Measurements from ENCODE around the gene WEE1. TPM values are rescaled to one million over a fixed set of nuclear protein-coding genes. Genes with fewer than 3 reads are reported as not detected.
"Not testable (repeated sequence)": the region's sequence is repeated elsewhere in the genome, so short reads cannot be mapped to it uniquely, and the experiment has no call there.

WEE1 gene
- total RNA-seq, 1 donor = 23.7 TPM

DNA sequence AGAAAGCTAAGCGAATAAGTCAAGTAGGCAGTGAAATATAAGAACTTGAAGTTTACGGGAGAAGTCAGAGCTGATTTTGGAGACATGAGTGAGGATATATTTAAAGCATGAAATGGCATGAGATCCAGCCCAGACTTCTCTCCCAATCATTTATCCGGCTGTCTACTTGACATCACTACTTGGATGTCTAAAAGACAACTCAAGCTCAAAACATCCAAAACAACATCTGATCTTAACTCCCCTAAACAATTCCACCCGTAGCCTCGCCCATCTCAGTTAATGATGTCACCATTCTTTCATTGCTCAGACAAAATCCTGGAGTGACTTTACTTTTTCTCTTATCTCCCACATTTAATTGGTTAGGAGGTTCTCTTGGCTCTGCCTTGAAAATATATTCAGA, 44.5 kb downstream of the WEE1 start:
- DNase-seq (ENCODE audit: low read depth in 2 of 3, low spot score in 2 of 3) = no peak

DNA sequence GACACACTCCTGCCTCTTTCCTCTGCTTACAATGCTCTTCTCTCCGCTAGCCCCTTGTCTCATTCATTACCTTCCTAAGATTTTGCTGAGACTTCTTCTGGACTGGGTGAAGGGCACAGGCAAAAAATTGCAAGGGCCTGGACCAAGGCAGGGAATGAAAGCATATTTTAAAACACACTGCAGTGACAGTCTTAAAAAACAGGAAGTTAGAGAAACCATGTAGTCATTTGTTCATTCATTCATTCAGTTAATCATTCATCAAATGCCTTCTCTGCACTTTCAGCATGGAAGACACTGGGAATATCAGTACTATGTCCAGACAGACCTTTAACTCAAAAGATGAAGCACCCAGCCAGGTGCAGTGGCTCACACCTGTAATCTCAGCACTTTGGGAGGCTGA, 45.5 kb downstream of the WEE1 start:
- DNase-seq (ENCODE audit: low read depth in 2 of 3, low spot score in 2 of 3) = no peak

DNA sequence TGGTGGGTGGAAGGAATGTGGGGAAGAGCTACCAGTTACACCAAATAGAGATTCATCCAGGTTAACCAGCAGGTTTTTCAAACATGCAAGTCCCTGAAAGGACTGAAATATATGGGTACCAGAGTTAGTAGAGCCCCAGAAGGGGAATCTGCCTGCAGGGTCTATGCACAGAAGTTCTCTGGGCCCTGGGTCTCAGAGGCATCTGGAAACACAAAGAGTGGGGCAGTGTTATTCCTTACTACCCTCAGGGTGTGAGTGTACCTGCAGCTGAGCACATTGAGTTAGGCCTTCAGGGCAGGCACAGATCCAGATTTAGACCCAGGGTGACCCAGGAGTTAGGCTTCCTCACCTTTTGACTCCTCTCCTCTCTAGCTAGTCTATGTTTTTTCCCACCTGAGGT, 46.5 kb downstream of the WEE1 start:
- no peak for DNase-seq (ENCODE audit: low read depth in 2 of 3, low spot score in 2 of 3)

DNA sequence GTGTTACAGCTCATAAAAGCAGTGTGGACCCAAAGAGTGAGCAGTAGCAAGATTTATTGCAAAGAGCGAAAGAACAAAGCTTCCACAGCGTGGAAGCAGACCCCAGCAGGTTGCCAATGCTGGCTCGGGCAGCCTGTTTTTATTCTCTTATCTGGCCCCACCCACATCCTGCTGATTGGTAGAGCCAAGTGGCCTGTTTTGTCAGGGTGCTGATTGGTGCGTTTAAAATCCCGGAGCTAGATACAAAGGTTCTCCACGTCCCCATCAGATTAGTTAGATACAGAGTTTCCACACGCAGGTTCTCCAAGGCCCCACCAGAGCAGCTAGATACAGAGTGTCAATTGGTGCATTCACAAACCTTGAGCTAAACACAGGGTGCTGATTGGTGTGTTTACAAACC, 48.9 kb downstream of the WEE1 start:
- not testable (repeated sequence) for DNase-seq (ENCODE audit: low read depth in 2 of 3, low spot score in 2 of 3)

DNA sequence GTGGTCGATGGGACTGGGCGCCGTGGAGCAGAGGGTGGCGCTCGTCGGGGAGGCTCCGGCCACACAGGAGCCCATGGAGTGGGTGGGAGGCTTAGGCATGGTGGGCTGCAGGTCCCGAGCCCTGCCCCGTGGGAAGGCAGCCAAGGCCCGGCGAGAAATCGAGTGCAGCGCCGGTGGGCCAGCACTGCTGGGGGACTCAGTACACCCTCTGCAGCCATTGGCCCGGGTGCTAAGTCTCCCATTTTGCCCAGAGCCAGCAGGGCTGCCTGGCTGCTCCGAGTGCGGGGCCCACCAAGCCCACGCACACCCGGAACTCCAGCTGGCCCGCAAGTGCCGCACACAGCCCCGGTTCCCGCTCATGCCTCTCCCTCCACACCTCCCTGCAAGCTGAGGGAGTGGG, 49.6 kb downstream of the WEE1 start:
- DNase-seq (ENCODE audit: low read depth in 2 of 3, low spot score in 2 of 3) = not testable (repeated sequence)

DNA sequence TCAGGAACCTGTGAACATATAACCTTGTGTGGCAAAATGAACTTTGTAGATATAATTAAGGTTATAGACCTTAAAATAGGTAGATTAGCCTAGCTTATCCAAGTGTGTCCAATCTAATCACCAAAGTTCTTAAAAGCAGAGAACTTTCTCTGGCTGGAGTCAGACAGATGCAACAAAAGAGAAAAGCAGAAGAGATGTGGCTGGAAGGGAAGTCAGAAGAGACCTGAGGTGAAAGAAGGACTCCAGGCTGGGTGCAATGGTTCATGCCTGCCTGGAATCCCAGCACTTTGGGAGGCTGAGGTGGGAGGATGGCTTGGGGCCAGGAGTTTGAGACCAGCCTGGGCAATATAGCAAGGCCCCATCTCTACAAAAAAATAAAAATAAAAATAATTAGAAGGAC, 51.0 kb downstream of the WEE1 start:
- DNase-seq (ENCODE audit: low read depth in 2 of 3, low spot score in 2 of 3) = no peak

DNA sequence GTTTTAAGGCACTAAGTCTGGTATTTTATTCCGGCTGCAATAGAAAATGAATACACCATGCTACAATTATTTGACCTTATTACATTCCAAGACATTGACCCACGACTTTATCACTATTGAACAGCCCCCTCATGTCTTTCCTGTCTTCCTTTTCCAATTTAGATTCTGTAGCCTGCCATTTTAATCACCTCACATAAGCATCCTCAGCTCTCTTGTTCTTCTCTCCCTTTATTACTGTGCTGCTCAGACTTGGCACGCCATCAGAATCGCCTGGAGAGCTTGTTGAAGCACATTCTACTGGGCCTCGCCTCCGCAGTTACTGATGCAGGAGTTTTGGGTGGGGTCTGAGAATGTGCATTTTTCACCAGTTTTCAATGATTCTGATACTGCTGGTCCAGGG, 51.7 kb downstream of the WEE1 start:
- DNase-seq (ENCODE audit: low read depth in 2 of 3, low spot score in 2 of 3) = no peak

DNA sequence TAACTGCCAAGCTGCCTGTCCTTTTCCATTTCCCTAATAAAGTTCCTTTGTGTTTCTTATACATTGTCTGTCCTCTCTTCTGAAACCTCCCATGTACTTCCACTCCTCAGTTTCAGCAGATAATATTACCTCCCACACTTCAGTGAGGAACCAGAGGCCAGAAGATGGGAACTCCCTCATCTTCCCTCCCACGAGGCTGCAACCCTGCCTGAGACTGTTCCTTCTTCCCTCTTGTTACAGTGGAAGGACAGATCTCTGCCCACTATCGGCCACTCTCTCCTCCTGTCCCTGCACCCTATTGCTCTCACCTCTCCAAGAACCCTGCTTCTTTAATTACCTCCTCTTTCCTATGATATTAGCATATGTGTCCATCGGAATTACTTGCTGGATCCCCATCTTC, 52.3 kb downstream of the WEE1 start:
- no peak for DNase-seq (ENCODE audit: low read depth in 2 of 3, low spot score in 2 of 3)

DNA sequence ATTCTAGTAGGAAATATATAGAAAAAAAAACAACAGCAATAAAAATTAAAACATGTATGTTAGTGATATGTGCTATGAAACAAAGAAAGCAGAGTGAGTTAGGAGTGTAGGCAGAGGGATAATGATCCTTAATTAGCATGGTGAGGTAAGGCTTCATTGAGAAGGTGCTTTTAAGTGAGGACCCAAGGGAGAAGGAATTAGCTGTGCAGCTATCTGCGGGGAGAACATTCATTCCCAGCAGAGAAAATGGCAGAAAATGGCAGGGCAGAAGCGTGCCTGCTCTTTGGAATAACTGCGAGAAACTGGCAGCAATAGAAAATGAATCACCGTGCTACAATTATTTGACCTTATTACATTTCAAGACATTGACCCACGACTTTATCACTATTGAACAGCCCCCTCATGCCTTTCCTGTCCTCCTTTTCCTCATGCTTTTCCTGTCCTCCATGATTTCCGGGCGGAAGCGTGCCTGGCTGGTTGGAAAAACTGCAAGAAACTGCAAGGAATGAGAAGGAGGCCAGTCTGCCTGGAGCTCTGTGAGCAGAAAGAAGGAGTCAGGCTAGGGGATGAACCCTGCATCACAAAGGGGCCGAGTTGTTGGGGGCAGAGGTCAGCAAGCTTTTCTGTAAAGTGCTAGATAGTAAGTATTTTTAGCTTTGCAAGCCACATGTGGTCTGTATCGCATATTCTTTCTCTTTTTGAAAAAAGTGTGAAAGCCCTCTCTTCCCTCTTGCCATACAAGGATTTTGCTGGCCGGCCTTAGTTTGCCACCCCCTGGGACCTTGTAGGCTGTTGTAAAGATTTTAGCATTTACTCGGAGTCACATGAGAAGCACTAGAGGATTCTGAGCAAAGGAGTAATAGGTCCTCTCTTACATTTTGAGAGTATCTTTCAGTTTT, 53.3 kb downstream of the WEE1 start:
- DNase-seq (ENCODE audit: low read depth in 2 of 3, low spot score in 2 of 3) = no peak

DNA sequence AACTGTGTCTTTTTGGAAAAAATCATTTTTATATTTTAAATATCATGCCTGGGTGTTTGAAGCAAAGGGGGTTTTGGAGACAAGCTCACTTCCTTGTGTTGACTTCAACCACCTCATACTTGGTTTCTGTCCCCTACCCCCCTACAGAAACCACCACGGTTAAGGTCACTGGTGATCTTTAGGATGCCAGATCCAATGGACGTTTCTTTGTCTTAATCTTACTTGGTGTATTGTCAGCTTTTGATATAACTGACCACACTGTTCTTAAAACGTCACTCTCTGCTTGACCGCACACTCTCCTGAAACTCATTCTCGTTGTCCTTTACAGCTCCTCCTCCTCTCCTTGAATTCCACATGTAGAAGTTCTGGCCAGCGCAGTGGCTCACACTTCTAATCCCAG, 55.6 kb downstream of the WEE1 start:
- no peak for DNase-seq (ENCODE audit: low read depth in 2 of 3, low spot score in 2 of 3)

DNA sequence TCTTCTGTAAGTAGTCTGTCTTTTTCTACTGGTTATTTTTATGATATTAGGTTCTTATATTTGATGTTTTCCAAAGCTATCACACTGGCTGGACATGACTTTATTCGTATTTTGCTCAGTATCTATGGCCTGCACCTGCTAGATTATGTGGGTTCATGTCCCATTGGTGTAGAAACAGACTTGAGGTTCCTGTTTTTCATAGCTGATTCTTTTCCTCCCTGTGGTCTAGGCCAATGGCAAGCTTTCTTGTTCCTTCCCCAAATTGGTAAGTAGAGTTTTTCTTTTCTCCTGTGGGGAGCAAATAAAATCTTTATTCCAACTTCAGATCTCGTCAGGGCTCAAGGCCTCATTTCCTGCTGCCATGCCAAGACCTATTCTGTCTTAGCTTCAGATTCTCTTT, 60.2 kb downstream of the WEE1 start:
- peak in 1 of 3 donors; percentile 66 for DNase-seq (ENCODE audit: low read depth in 2 of 3, low spot score in 2 of 3)

DNA sequence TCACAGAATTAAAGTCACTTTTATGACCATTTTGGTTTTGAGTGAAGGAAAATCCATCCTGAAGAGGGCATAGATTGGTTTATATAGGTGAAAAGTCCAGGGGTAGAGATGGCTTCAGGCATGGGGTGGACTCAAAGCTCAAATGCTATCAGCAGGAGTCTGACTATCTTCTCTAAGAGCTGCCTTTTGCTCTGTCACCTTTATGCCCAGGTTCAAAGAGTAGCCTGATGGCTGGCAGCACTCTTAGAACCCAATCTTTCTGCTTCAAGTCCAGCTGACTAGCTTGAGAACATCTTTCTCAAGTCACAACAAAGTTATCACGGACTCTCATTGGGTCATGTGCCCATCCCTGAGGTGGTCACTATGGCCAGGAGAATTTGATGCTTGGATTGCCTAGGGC, 63.2 kb downstream of the WEE1 start:
- no peak for DNase-seq (ENCODE audit: low read depth in 2 of 3, low spot score in 2 of 3)

DNA sequence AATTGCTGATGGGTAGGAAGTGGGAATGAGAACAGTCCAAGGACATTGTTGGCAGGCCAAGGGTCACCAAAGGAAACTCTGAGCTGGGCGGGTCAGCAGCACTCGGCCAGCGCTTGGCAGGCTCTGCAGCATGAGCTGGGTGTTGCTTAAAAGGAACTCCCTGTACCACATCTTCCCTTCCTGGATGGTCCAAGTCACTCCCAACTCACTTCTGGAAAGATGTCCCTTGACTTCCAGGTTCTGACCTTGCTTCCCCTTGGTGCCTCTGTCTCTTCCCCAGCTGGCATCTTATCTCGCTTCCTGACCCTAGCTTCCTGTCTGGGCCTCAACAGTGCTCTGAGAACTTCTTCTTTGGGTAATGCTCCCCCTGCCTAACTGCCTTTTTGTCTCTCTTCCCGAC, 65.6 kb downstream of the WEE1 start:
- DNase-seq (ENCODE audit: low read depth in 2 of 3, low spot score in 2 of 3) = no peak

Small RNAs within 50 kb of the gene (small RNA-seq; reads per million reads assigned to genes)
- not detected for gene RF01210

Other genes with a start within 250 kb of the WEE1 start
- 42.8 TPM for gene IPO7, start 189.0 kb upstream of the WEE1 start, total RNA-seq
- gene ZNF143, start 112.7 kb upstream of the WEE1 start, total RNA-seq = 38.8 TPM
- gene SWAP70, start 90.4 kb downstream of the WEE1 start, total RNA-seq = 16.2 TPM

Data from hematopoietic multipotent progenitor cell (in vitro differentiated cells).